ENCODE measurements around the gene SIGLEC6.

SIGLEC6 gene

DNA sequence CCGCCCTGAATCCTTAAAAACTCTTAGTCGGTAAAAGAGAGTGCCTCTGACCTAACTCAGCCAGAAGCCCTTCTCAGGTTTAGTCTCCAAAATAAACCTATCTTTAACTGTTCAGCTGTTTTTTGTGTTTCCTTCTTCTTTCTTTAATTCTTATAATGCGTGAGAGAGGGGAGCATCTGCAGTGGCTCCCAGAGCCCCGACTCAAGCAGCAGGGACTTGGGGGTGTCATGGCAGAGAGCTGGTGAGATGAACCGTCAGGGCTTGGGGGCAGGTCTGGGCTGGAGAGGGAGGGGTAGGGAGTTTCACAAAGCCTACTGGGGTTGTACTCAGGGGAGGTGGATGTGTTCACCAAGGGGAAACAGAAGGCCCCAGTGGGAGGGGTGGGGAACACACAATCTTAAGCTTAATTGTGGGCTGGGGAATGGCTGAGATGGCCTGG, 16.8 kb upstream of the SIGLEC6 start:
- no peak for DNase-seq (ENCODE audit: low spot score)

DNA sequence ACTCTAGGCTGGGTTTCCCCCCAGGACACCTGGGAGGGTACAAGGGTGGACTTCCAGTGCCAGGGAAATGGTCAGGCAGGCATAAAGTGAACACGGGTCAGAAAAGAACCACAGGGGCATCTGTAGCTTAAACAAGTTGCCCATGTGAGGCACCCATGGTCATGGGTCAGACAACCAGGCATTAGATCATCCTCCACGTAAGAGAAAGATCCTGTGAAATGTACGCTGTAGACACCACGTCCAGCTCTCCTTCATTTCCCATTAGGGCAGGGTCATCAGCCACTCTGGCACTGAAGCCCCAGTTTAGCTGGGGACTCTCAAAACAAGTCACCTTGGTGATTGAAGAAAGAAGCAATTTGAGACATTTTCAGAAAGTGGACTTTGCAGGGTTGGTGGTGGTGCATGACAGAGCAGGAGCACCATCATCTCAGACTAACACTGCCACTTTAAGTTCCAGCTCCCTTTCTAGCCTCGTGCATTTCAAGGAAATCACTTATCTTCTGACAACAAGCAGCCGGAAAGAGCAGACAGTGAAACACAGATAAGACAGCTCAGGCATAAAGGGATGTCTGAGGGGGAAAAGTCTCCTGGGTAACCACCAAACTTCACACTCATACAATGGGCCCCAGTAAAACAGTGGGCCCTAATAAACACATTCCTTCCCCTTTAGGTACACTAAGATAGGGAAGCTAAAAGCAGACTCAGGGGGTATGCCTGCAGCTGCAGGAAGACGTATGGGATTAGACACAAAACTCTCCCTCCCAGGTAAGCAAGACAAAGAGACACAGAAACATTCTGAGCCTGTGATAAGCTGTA, 16.1 kb upstream of the SIGLEC6 start:
- DNase-seq (ENCODE audit: low spot score) = no peak

GRCh38 chr19:51546650-51547396, 15.4 kb upstream of the SIGLEC6 start:
- no peak for DNase-seq (ENCODE audit: low spot score)

DNA sequence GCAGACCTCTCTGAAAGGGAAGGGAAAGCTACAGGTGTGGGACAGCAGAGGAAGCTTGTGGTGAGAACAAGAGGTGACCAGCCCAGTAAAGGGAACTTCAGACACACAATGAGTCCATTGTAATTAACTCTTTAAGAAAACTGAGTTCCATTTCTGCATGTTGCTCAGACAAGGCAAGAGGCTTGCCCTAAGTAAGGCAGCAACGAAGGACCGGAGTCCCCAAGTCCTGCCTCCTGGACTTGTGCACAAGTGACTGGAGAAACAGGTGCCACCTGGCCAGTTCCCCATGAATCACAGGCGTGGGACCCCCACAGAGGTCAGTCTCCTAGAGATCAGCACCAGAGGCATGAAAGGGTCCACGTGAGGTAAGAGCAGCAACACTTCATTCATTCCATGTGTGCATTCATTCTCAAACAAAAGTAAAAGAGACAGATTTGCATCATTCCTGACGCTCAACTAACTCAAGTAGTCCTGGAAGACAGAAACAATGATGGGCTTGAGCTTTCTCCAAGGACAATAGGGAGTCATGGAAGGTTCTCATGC, 14.7 kb upstream of the SIGLEC6 start:
- DNase-seq (ENCODE audit: low spot score) = no peak

GRCh38 chr19:51544038-51544437, 12.6 kb upstream of the SIGLEC6 start:
- no peak for DNase-seq (ENCODE audit: low spot score)

- DNase-seq (ENCODE audit: low spot score) = no peak
Measured at GRCh38 chr19:51542699-51543098, 11.2 kb upstream of the SIGLEC6 start.

DNA sequence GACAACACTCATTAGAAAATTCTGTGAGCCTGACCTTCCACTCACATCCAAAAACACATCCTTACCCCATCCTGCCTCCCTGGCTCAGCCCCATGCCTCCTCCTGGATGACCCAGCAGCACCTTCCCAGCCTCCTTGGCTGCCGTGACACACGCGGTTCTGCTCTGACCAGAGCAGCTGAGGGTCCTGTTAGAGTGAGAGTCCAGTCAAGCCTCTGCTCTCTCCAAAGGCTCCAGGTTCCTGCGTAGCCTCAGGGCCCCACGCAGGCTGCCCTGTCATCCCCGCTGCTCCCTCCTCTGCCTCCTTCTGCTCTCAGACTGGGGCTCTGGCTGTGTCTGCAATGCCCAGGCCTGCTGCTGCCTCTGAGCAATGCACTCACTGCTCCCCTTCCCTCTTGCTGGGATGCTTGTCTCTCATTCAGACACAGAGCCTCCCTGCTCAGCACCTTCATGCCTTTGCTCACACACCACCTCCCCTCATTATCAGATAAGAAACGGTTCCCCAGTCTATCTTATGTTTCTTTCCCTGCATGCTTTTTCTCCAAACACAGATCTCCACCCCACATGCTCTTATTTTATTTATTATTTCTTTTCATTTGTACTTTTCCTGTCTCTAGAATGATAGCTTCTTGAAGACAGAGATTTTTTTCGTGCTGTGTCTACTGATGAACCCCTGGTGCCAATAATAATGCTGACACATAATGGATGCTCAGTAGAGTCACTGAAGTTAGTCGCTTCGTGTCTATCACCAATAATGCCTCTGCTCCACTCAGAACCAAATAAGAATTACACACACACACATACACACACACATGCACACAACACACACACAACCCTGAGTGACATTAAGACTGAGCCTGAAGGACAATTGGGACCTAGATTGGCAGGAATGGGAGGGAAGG, 10.2 kb upstream of the SIGLEC6 start:
- DNase-seq (ENCODE audit: low spot score) = no peak

GRCh38 chr19:51539821-51540366, 8.4 kb upstream of the SIGLEC6 start:
- no peak for DNase-seq (ENCODE audit: low spot score)

GRCh38 chr19:51535535-51535934, 4.1 kb upstream of the SIGLEC6 start:
- DNase-seq (ENCODE audit: low spot score) = no peak

- DNase-seq (ENCODE audit: low spot score) = no peak
Measured at GRCh38 chr19:51530616-51531015, 854 bp downstream of the SIGLEC6 start.

DNA sequence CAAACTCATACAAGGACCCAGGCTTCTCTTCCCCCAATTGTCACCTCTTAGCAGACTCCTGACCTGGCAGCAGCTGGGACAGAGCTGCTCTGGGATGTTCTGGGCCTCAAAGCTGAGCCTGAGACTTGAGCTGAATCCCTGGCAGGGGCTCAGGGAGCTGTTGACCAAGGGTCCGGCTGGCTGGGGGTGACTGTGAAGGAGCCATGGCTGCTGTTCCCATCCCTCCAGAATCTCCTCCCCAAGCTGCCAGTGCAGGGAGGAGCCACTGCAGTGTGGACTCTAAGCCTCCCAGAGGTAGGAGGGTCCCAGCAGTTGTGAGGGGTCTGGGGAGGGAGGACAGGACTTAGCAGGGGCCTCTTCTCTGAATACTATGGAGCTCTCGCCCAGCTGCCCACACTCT, 2.2 kb downstream of the SIGLEC6 start:
- DNase-seq (ENCODE audit: low spot score) = no peak

GRCh38 chr19:51525651-51526050, 5.8 kb downstream of the SIGLEC6 start:
- DNase-seq (ENCODE audit: low spot score) = no peak

GRCh38 chr19:51524666-51525264, 6.7 kb downstream of the SIGLEC6 start:
- DNase-seq (ENCODE audit: low spot score) = no peak

DNA sequence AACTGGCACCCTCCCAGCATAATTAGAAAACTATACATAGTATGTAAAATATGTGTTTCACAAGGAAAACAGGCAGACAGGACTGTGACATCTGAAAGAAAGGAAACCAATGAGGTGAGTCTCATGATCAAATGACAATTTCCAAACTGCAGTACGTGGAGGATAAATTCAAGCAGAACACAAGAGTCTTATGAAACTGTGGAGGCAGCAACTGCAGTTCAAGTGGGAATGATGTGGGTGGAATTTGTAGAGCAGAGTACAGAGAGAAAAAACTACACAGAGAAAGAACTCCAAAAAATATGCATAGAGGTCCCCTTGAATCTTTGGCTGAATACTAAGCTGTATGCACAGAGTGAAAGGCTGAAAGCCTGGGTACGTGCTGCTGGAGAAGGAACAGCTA, 9.7 kb downstream of the SIGLEC6 start:
- no peak for DNase-seq (ENCODE audit: low spot score)

DNA sequence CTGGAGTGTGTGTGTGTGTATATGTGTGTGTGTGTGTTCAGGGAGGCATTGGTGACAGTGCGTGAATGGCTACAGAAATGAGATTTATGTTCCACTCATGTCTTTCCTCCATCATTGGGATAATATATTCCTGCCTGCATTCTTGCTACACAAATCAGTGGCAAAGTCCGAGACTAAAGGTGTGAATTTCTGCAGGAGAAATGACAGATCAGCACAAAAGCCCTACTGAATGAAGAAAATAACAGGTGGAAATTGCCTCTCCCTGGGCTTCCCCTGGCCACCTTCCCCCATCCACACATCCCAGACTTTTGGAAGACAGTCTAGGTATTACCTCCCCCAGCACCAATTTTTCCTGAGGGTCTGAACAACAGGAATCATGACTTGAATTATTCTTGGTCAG, 10.1 kb downstream of the SIGLEC6 start:
- DNase-seq (ENCODE audit: low spot score) = no peak

DNA sequence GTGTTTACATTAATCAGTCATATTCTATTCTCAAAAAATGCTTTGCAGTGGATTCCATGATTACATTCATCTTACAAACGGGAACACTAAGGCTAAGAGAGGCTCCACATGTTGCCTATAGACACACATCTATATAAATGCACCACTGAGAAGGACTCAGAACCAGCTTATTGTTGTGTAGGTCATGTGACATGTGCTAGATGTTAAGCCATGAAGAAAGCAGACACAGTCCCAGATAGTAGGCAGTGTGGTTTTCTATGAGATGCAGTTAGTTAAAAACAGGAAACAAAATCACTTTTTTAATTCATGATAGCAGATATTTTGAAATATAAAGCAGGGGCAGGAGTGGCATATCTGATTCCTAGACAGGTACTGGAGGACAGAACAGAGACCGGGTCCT, 10.7 kb downstream of the SIGLEC6 start:
- DNase-seq (ENCODE audit: low spot score) = no peak

DNA sequence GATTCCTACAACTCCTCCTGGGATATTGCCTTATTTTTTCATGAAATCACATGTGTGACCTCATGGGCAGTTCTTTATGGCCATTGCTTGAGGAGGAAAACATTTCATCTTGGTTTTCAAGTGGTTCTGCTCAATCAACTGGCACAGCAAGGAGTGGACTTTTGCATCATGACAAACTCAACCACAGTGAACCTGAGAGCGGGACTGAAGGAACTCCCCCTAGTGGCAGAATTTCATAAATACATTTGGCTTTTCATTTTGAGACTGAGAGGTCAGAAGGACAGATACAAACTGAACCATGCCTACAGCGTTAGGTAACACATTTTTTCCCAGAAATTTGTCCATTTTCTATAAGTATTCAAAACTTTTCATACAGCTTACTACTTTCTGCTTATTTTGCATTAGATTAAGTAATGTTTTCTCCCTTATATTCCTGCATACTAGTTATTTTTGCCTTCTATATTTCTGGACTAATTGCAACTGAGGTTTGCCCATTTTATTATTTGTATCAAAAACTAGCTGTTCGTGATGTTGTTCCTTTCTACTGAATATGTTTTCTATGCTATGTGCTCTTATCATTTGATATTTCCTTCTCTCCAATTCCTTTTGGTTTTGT, 16.5 kb downstream of the SIGLEC6 start:
- no peak for DNase-seq (ENCODE audit: low spot score)

- no peak for DNase-seq (ENCODE audit: low spot score)
Measured at GRCh38 chr19:51513968-51514367, 17.5 kb downstream of the SIGLEC6 start.

GRCh38 chr19:51511353-51511752, 20.1 kb downstream of the SIGLEC6 start:
- DNase-seq (ENCODE audit: low spot score) = no peak

GRCh38 chr19:51509823-51510660, 21.4 kb downstream of the SIGLEC6 start:
- DNase-seq (ENCODE audit: low spot score) = no peak
